Breast epithelium (tissue), 3 donors: Measurements from ENCODE around the gene WWP2.

Experiments used
- POLR2A ChIP-seq: fragments of 450-650 bp; IDR thresholded peaks from one replicate; pipeline ENCODE4 v1.6.1; 2016; ENCODE audit warnings: antibody characterized with exemption, mild to moderate bottlenecking, moderate library complexity
- POLR2AphosphoS5 ChIP-seq, 3 donors: sonication (generic); formaldehyde crosslinking; IDR thresholded peaks; one replicate each; pipeline ENCODE4 v1.6.1; 2017; ENCODE audit warnings: antibody characterized with exemption in 3 of 3
- TF ChIP-seq, protein P1 (sequence below), 3 donors: fragments of 450-650 bp; IDR thresholded peaks; one replicate each; pipeline ENCODE4 v1.5.1; 2016 to 2017; ENCODE audit warnings: antibody characterized with exemption in 3 of 3, mild to moderate bottlenecking in 3 of 3, moderate library complexity in 3 of 3

GRCh38 chr16:69883744-69884143 is 121.6 kb downstream of the WWP2 start:
- TF ChIP-seq, protein P1, sequence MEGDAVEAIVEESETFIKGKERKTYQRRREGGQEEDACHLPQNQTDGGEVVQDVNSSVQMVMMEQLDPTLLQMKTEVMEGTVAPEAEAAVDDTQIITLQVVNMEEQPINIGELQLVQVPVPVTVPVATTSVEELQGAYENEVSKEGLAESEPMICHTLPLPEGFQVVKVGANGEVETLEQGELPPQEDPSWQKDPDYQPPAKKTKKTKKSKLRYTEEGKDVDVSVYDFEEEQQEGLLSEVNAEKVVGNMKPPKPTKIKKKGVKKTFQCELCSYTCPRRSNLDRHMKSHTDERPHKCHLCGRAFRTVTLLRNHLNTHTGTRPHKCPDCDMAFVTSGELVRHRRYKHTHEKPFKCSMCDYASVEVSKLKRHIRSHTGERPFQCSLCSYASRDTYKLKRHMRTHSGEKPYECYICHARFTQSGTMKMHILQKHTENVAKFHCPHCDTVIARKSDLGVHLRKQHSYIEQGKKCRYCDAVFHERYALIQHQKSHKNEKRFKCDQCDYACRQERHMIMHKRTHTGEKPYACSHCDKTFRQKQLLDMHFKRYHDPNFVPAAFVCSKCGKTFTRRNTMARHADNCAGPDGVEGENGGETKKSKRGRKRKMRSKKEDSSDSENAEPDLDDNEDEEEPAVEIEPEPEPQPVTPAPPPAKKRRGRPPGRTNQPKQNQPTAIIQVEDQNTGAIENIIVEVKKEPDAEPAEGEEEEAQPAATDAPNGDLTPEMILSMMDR (IDR thresholded peaks at IDR 0.05), result no peak
- TF ChIP-seq POLR2A (no peak), POLR2AphosphoS5 (IDR thresholded peaks at IDR 0.05) (no peak)
